ENCODE measurements around the gene GP2. TPM values are rescaled to one million over a fixed set of nuclear protein-coding genes. Genes with fewer than 3 reads are reported as not detected.

Gene GP2
- polyA plus RNA-seq, 1 of the 3 experiments (the other 2 are of a cell fraction): not detected

GRCh38 chr16:20307240-20307671 lies 20.1 kb downstream of the GP2 start:
- no peak for DNase-seq
- Histone ChIP-seq H3K27me3 (ENCODE audit: insufficient read depth) (no peaks in the 10 kb centered on the region), H3F3A (replicated peaks; ENCODE audit: insufficient read depth) (no peaks in the 10 kb centered on the region), H3K4me1 (ENCODE audit: control insufficient read depth in 1 of 2, insufficient read depth in 2 of 2, low read depth in 1 of 2, low read length in 1 of 2) (no peaks in the 10 kb centered on the region), H3K9ac (no peak overlapping the region), H3K79me2 (ENCODE audit: insufficient read depth) (no peaks in the 10 kb centered on the region), H3K4me2 (no peak overlapping the region), H3K4me3 (ENCODE audit: low read depth in 2 of 2, low read length in 1 of 2) (no peak overlapping the region), H3K9me2 (no peaks in the 10 kb centered on the region), H4K20me1 (ENCODE audit: insufficient read depth) (no peaks in the 10 kb centered on the region), H2AFZ (ENCODE audit: low read depth) (no peak overlapping the region), H3K36me3 (replicated peaks in 1 of 2; ENCODE audit: control insufficient read depth in 1 of 2, insufficient read depth in 2 of 2, low read length in 1 of 2) (no peaks in the 10 kb centered on the region), H3K9me3 (no peaks in the 10 kb centered on the region), H3K27ac (ENCODE audit: low read depth in 2 of 2, low read length in 1 of 2) (no peak overlapping the region)
- ChIA-PET CTCF (interaction anchor here (0.9 to 6.1 kb wide), 4 partner anchors 69 to 400 kb away, joined by 3 to 47 read pairs (median 7); no protein-coding TSS in a partner anchor), POLR2A (no interaction called here)
- 7% methylated on average over 1 of the region's 1 CpG for WGBS (ENCODE audit: low lambda C conversion rate)
- no peak for TF ChIP-seq TEAD4 (IDR thresholded peaks at IDR 0.05; ENCODE audit: borderline replicate concordance, insufficient read depth)
- TF ChIP-seq MEF2A (IDR thresholded peaks at IDR 0.05; ENCODE audit: borderline replicate concordance, low read depth): no peak
- TF ChIP-seq RCOR1 (IDR thresholded peaks at IDR 0.05; ENCODE audit: low read length): no peak
- no peak for TF ChIP-seq ZBTB33 (IDR thresholded peaks at IDR 0.05; ENCODE audit: borderline replicate concordance, low read depth)
- TF ChIP-seq FOXM1 (IDR thresholded peaks at IDR 0.05; ENCODE audit: low read depth): no peak
- no peak for TF ChIP-seq RAD21 (IDR thresholded peaks at IDR 0.05; ENCODE audit: low read length)
- TF ChIP-seq, protein P1, sequence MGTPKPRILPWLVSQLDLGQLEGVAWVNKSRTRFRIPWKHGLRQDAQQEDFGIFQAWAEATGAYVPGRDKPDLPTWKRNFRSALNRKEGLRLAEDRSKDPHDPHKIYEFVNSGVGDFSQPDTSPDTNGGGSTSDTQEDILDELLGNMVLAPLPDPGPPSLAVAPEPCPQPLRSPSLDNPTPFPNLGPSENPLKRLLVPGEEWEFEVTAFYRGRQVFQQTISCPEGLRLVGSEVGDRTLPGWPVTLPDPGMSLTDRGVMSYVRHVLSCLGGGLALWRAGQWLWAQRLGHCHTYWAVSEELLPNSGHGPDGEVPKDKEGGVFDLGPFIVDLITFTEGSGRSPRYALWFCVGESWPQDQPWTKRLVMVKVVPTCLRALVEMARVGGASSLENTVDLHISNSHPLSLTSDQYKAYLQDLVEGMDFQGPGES (IDR thresholded peaks at IDR 0.05; ENCODE audit: low read depth, low read length): no peak

DNA sequence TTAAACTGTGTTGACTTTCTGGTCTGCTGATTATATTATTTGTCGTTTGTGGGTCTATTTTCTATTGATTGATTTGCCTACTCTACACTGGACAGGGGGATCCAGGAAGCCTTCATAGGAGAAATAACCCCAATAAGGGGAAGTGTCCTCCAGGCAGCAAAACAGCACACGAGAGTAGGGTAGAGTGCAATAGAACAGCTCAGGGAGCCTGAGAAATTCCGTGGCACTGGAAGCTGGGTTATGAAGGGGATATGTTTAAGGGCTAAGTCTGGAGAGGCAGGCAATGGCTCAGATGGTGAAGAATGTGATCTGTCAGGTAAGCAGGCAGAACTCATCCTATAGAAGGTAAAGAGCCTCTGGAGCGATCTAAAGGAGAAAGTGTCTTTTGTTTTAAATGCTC lies 20.9 kb downstream of the GP2 start:
- ChIA-PET POLR2A (no interaction called here), CTCF (interaction anchor here (0.9 to 6.1 kb wide), 3 partner anchors 70 to 400 kb away, joined by 3 to 47 read pairs (median 4); no protein-coding TSS in a partner anchor)
- no peaks in the 10 kb centered on the region for H3K27me3 ChIP-seq (ENCODE audit: insufficient read depth)
- H3K9ac ChIP-seq: no peak overlapping the region
- H3F3A ChIP-seq (replicated peaks; ENCODE audit: insufficient read depth): no peaks in the 10 kb centered on the region
- no peak for DNase-seq
- WGBS (ENCODE audit: low lambda C conversion rate): 11% methylated on average over 4 of the region's 4 CpGs
- no peaks in the 10 kb centered on the region for H3K9me2 ChIP-seq
- H2AFZ ChIP-seq (ENCODE audit: low read depth): no peak overlapping the region
- no peak overlapping the region for H3K4me3 ChIP-seq (ENCODE audit: low read depth in 2 of 2, low read length in 1 of 2)
- H3K4me1 ChIP-seq (ENCODE audit: control insufficient read depth in 1 of 2, insufficient read depth in 2 of 2, low read depth in 1 of 2, low read length in 1 of 2): no peaks in the 10 kb centered on the region
- no peaks in the 10 kb centered on the region for H3K36me3 ChIP-seq (replicated peaks in 1 of 2; ENCODE audit: control insufficient read depth in 1 of 2, insufficient read depth in 2 of 2, low read length in 1 of 2)
- H4K20me1 ChIP-seq (ENCODE audit: insufficient read depth): no peaks in the 10 kb centered on the region
- no peak overlapping the region for H3K4me2 ChIP-seq
- no peaks in the 10 kb centered on the region for H3K9me3 ChIP-seq
- no peaks in the 10 kb centered on the region for H3K79me2 ChIP-seq (ENCODE audit: insufficient read depth)
- H3K27ac ChIP-seq (ENCODE audit: low read depth in 2 of 2, low read length in 1 of 2): no peak overlapping the region
- TF ChIP-seq RXRA (IDR thresholded peaks at IDR 0.05; ENCODE audit: borderline replicate concordance, low read depth) (no peak), ELF1 (IDR thresholded peaks at IDR 0.05) (no peak), EZH2phosphoT487 (IDR thresholded peaks at IDR 0.05; ENCODE audit: borderline replicate concordance, low read depth) (no peak), RCOR1 (IDR thresholded peaks at IDR 0.05; ENCODE audit: low read length) (no peak), NRF1 (IDR thresholded peaks at IDR 0.05; ENCODE audit: low read depth, low read length) (no peak), TEAD4 (IDR thresholded peaks at IDR 0.05; ENCODE audit: borderline replicate concordance, insufficient read depth) (no peak), CTCF (IDR thresholded peaks at IDR 0.05) (no peak), MAX (IDR thresholded peaks at IDR 0.05; ENCODE audit: low read depth) (no peak), TCF12 (IDR thresholded peaks at IDR 0.05) (no peak), POLR2AphosphoS5 (IDR thresholded peaks at IDR 0.05; ENCODE audit: low read depth, low read length) (no peak), GATA2 (CRISPR knock-in tag; IDR thresholded peaks at IDR 0.05) (no peak), ZBTB33 (IDR thresholded peaks at IDR 0.05; ENCODE audit: borderline replicate concordance, low read depth) (no peak), MEF2A (IDR thresholded peaks at IDR 0.05; ENCODE audit: borderline replicate concordance, low read depth) (no peak)
- TF ChIP-seq, protein P2, sequence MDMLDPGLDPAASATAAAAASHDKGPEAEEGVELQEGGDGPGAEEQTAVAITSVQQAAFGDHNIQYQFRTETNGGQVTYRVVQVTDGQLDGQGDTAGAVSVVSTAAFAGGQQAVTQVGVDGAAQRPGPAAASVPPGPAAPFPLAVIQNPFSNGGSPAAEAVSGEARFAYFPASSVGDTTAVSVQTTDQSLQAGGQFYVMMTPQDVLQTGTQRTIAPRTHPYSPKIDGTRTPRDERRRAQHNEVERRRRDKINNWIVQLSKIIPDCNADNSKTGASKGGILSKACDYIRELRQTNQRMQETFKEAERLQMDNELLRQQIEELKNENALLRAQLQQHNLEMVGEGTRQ (IDR thresholded peaks at IDR 0.05; ENCODE audit: borderline replicate concordance, low read depth, low read length): no peak
- TF ChIP-seq, protein P3, sequence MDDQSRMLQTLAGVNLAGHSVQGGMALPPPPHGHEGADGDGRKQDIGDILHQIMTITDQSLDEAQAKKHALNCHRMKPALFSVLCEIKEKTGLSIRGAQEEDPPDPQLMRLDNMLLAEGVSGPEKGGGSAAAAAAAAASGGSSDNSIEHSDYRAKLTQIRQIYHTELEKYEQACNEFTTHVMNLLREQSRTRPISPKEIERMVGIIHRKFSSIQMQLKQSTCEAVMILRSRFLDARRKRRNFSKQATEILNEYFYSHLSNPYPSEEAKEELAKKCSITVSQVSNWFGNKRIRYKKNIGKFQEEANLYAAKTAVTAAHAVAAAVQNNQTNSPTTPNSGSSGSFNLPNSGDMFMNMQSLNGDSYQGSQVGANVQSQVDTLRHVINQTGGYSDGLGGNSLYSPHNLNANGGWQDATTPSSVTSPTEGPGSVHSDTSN (IDR thresholded peaks at IDR 0.05): no peak

Measured in SK-N-SH (cell line).